GM19324 (cell line): ENCODE data around the gene RBFOX1.

Source experiments
- ATAC-seq: cut with Tn5 transposase; IDR thresholded peaks from one replicate; pipeline ENCODE4 v1.9.1; 2021; ENCODE audit warnings: mild to moderate bottlenecking, moderate library complexity; ENCODE audit not compliant: unreplicated experiment, low FRiP score

Gene RBFOX1

DNA sequence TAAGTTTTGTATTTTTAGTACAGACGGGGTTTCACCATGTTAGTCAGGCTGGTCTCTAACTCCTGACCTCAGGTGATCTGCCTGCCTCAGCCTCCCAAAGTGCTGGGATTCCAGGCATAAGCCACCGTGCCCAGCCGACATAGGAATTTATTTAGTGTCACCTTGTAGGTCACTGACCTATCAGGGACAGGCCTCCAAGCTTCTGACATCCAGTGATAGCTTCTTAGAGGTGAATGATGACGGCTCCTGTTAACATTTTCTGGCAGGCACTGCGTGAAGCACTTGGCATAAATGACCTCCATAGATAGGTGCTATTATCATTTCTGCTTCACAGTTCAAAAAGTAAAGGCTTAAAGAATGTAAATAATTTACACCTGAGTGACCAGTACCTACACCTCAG lies 71.6 kb downstream of the RBFOX1 start:
- no peak for ATAC-seq

DNA sequence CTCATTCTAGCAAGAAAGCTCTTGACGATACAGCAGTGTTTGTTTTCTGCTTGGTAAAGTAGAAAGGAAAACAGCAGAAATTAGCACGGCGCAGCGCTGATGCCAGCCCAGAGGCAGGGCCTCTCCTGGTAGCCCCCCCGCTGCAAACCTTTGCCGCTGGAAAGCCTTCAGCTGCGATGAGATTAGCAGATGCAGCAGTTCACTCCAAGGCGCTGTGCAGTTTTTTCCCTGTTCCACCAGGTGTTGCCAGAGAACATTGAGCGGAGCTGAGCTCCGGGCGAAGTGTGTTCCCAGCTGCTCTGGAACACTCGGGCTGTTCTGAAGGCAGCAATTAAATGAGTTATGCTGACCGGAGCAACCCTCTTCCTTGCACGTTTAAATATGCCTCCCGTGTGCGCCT lies 72.5 kb downstream of the RBFOX1 start:
- no peak for ATAC-seq

GRCh38 chr16:7408700-7409365 lies 76.2 kb downstream of the RBFOX1 start:
- no peak for ATAC-seq

- ATAC-seq: no peak
Observed at GRCh38 chr16:7419441-7419840, 86.8 kb downstream of the RBFOX1 start.

GRCh38 chr16:7420079-7420478 lies 87.4 kb downstream of the RBFOX1 start:
- no peak for ATAC-seq

- no peak for ATAC-seq
Observed at GRCh38 chr16:7420843-7421242, 88.2 kb downstream of the RBFOX1 start.

GRCh38 chr16:7421578-7421977 lies 88.9 kb downstream of the RBFOX1 start:
- no peak for ATAC-seq

- no peak for ATAC-seq
Observed at GRCh38 chr16:7422036-7422888, 89.6 kb downstream of the RBFOX1 start.

- ATAC-seq: no peak
Observed at GRCh38 chr16:7423434-7424044, 90.9 kb downstream of the RBFOX1 start.

GRCh38 chr16:7426161-7426560 lies 93.5 kb downstream of the RBFOX1 start:
- ATAC-seq: no peak

DNA sequence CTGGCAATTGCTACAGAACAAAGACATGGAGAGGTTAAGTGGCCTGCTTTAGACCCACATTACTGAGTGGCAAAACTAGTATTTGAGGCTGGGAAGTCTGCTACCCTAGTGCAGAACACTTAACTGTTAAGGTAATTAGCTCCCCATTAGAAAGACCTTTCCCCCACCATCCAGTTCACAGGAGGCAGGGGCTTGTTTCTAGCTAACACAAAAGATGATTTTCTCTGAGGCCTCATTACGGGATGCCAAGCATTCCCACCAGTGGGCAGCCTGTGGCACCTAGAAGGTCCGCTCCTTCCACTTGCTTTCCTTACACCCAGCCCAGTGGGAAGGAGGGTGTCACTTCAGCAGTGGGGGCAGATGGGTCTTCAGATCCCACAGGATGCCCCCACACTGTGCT lies 99.1 kb downstream of the RBFOX1 start:
- ATAC-seq: no peak

- no peak for ATAC-seq
Observed at GRCh38 chr16:7436306-7436705, 103.7 kb downstream of the RBFOX1 start.

GRCh38 chr16:7437135-7437804 lies 104.6 kb downstream of the RBFOX1 start:
- no peak for ATAC-seq

DNA sequence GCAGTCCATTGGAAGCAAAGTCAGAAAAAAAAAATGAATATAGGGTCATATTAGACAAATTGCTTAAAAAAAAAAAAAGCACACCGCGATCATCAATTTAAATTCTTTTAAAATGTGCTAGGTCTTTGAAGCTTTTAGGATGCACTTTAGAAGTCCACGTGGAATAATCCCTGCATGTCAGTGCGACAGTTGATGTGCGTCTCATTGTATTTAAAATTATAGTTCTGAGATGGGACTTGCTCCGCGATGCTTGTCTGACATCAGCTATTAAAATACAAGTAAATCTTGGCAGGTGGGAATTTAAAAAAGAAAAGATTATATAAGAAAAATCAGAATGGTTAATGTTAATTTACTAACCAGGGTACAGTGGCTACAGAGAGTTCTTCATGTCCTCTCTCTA lies 105.2 kb downstream of the RBFOX1 start:
- ATAC-seq: no peak

DNA sequence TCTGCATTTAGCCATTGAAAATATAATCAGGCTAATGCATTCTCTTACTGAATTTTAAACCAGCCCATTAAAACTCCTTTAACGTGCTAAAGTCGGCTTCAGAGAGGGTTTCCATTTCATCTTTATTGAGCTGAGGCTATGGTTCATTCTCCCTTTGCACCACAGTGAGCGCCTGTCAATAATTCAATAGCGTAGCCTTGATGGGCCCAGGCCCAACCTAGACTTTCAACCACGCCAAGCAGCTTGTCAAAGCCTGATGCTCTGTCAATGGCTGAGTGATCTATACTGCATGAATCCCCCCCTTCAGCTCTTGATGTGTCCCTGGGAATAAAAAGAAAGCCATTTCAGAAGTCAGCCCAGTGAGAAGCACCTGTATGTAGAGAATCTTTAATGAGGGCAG lies 106.0 kb downstream of the RBFOX1 start:
- no peak for ATAC-seq

DNA sequence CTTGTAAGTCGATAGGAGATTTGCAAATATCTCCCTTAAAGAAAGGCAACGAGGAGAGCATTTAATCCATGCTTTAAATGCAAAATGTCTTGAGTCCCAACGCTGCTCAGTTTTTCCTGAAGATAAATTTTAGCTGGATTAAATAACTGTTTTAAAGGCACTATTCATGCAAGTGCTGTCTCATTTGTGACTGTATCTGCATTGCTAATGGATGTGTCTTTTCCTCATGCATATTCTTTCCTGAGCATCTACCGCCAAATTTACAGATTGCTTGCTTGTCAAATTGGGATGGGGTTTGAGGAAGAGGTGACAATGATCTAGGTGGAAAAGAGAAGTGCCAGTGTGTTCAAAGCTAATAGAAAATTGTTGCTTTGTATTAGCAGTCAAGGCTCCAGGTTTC lies 106.9 kb downstream of the RBFOX1 start:
- ATAC-seq: no peak

GRCh38 chr16:7440886-7441400 lies 108.3 kb downstream of the RBFOX1 start:
- no peak for ATAC-seq

GRCh38 chr16:7442050-7442449 lies 109.4 kb downstream of the RBFOX1 start:
- no peak for ATAC-seq

GRCh38 chr16:7443142-7443541 lies 110.5 kb downstream of the RBFOX1 start:
- no peak for ATAC-seq

DNA sequence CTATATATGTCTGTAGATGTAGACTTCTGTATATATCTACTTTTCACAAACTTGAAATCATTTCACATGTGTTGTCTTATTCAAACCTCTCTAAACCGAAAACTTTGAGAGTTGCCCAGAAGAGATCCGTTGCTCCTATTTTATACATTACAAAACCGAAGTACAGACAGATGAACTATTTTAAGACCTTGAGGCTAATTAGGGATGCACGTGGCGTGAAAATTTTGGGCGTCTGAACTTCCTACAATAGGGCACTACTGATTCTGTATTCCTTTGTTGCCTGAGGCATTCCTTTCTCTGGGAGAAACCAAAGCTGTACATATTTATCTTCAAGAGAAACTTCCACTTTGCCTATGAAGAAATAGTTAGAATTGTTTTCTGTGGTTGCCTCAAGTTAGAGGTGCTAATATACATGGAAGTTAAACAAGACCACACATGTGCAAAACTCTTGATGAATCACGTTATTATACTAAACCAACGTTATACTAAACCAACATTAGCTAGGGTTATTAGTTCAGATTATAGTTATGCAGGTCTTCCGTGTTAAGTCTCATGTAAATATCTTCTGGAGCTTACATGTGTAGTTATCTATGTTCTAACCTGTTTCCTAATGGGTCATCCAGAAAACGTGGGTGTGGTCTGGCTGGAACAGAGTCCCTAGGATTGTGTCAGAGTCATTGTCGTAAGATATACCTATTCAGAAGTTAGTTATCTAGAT lies 111.2 kb downstream of the RBFOX1 start:
- ATAC-seq: no peak
